Activated naive CD8-positive, alpha-beta T cell treated with anti-CD3 and anti-CD28 coated beads, Interleukin-2, amount 10 ng/mL, durations not matched to agents 7 days and 5 days (primary cell): ENCODE data around the gene PRKN. TPM values are rescaled to one million over a fixed set of nuclear protein-coding genes. Genes with fewer than 3 reads are reported as not detected.

Source experiments
- ATAC-seq: fragments of 150-1000 bp; cut with Tn5 transposase; one replicate; pipeline ENCODE4 v1.10.0; 2021; ENCODE audit warnings: low read depth, moderate library complexity
- POLR2A ChIA-PET: fragments of 350-600 bp; sonication (Branson Sonifier 250); formaldehyde crosslinking; loops from one replicate; lab custom pipeline; 2021; ENCODE audit warnings: antibody characterized with exemption; lab: Charles Lee
- DNase-seq: peaks from one replicate; pipeline ENCODE4 v3.0.0; 2021
- H3K27ac Mint-ChIP-seq: one replicate; pipeline ENCODE4 v1.8.0; 2022; ENCODE audit warnings: mild to moderate bottlenecking, mixed read lengths
- H3K27me3 Mint-ChIP-seq: one replicate; pipeline ENCODE4 v1.8.0; 2022; ENCODE audit warnings: mild to moderate bottlenecking, moderate library complexity, mixed read lengths
- H3K36me3 Mint-ChIP-seq: one replicate; pipeline ENCODE4 v1.8.0; 2021; ENCODE audit warnings: mild to moderate bottlenecking, mixed read lengths
- H3K4me1 Mint-ChIP-seq: one replicate; pipeline ENCODE4 v1.8.0; 2021; ENCODE audit warnings: mixed read lengths
- H3K4me3 Mint-ChIP-seq: one replicate; pipeline ENCODE4 v1.8.0; 2022; ENCODE audit warnings: mild to moderate bottlenecking, moderate library complexity, mixed read lengths
- H3K9me3 Mint-ChIP-seq: one replicate; pipeline ENCODE4 v1.8.0; 2021; ENCODE audit warnings: mixed read lengths
- total RNA-seq, 2 experiments: library from RNA; stranded (reverse); gene quantifications; one replicate each; pipeline ENCODE4 v1.2.3, GENCODE V29; 2021

Gene PRKN
- total RNA-seq, 2 experiments from 2014 or later = 1.00 to 1.5 TPM

DNA sequence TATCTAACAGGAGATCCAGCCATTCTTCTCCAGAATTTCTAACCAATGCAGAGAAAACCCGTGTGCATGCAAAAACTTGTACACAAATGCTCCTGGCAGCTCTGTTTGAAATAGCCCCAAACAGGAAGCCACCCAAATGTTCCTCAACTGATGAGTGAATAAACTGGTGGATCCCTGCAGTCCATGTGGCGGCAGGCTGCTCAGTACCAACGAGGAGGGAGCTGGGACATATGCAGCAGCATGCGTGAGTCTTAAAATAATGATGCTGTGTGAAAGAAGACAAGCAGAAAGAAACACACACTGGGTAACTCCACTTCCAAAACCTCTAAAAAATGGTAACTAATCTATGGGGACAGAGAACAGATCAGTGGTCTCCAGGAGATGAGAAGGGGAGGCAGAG lies 911.6 kb downstream of the PRKN start:
- Mint-ChIP-seq H3K4me1 (no peaks in the 10 kb centered on the region), H3K36me3 (no peaks in the 10 kb centered on the region), H3K4me3 (no peak overlapping the region), H3K9me3 (peaks cover 7% of the 10 kb centered on the region), H3K27ac (no peak overlapping the region), H3K27me3 (no peaks in the 10 kb centered on the region)
- POLR2A ChIA-PET = no interaction called here
- no peak for DNase-seq
- no peak for ATAC-seq

DNA sequence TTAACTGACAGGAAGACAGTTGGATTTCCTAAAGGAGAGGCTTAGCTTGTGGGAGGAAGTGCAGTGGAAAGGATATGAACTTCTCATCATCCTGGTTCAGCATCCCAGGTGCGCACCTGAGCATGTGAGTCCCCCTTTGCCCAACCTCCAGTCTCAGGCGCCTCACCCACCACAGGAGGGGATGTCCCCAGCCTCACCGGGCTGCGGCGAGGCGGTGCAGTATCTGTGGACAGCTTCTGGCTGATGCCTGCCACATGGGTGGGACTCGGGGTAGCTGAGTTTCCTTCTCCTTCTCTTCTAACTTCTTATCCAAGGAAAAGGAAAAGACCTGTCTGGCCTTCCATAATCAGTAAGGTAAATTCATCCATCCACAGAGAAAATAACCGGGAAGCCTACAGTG lies 914.4 kb downstream of the PRKN start:
- Mint-ChIP-seq H3K9me3 (peaks cover 7% of the 10 kb centered on the region), H3K36me3 (no peaks in the 10 kb centered on the region), H3K4me1 (no peaks in the 10 kb centered on the region), H3K4me3 (no peak overlapping the region), H3K27me3 (no peaks in the 10 kb centered on the region), H3K27ac (no peak overlapping the region)
- ATAC-seq = no peak
- DNase-seq = no peak
- POLR2A ChIA-PET = no interaction called here

DNA sequence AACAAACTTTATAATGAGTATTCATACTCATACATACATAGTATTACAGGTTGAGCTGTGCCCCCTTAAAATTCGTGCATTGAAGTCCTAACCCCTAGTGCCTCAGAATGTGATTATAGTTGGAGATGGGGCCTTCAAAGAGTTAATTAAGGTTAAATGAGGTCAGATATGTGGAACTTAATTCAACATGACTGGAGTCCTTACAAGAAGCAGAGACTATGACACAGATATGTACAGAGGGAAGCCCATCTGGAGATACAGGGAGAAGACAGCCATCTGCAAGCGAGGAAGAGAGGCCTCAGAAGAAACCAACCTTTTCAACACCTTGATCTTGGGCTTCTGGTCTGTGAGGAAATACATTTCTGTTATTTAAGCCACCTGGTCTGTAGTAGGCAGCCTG lies 917.6 kb downstream of the PRKN start:
- DNase-seq = no peak
- H3K4me3 Mint-ChIP-seq = no peak overlapping the region
- peaks cover 7% of the 10 kb centered on the region for H3K9me3 Mint-ChIP-seq
- H3K4me1 Mint-ChIP-seq = no peaks in the 10 kb centered on the region
- ATAC-seq = no peak
- H3K27me3 Mint-ChIP-seq = no peaks in the 10 kb centered on the region
- POLR2A ChIA-PET = no interaction called here
- H3K27ac Mint-ChIP-seq = no peak overlapping the region
- H3K36me3 Mint-ChIP-seq = no peaks in the 10 kb centered on the region

DNA sequence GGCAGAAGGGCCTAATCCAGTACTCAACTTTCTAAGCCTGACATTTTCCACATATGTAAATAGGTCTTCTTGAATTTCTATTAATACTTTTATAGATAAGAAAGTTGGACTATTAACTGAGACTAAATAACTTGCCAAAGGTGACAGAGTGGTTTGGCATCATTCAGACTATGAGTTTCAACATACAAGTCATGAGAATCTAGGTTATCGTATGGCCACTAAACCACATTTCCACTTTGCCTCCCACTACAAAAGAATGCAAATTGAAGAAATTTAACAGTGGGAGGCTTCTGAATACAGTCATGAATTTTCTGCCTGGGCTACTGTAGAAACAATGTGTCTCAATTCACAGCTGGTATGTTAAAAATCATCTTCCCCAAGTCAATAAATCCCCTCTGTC lies 922.7 kb downstream of the PRKN start:
- POLR2A ChIA-PET = no interaction called here
- no peak for DNase-seq
- no peak overlapping the region for H3K27ac Mint-ChIP-seq
- no peak for ATAC-seq
- no peaks in the 10 kb centered on the region for H3K9me3 Mint-ChIP-seq
- H3K27me3 Mint-ChIP-seq = no peaks in the 10 kb centered on the region
- H3K36me3 Mint-ChIP-seq = no peaks in the 10 kb centered on the region
- H3K4me3 Mint-ChIP-seq = no peak overlapping the region
- H3K4me1 Mint-ChIP-seq = no peaks in the 10 kb centered on the region

DNA sequence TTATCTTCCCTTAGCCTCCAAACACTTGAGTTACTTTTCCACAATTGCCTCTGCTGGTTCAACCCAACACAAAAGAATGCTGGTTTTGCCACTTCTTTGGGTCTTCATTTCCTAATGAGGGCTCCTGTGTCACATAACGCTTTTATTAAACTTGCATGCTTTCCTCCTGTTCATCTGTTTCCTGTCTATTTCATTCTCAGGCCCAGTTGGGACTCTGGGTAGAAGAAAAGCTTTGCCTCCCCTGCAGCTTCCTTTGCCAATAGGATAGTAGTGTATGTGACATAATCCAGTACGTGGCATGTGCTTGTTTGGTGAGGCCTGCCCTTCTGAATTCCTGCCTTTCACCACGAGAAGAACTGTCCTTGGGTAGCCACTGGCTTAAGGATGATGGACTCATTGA lies 924.4 kb downstream of the PRKN start:
- POLR2A ChIA-PET = no interaction called here
- H3K27me3 Mint-ChIP-seq = no peaks in the 10 kb centered on the region
- no peak overlapping the region for H3K4me3 Mint-ChIP-seq
- H3K9me3 Mint-ChIP-seq = peaks cover 1% of the 10 kb centered on the region
- no peaks in the 10 kb centered on the region for H3K36me3 Mint-ChIP-seq
- H3K27ac Mint-ChIP-seq = no peak overlapping the region
- DNase-seq = no peak
- H3K4me1 Mint-ChIP-seq = no peaks in the 10 kb centered on the region
- ATAC-seq = no peak

DNA sequence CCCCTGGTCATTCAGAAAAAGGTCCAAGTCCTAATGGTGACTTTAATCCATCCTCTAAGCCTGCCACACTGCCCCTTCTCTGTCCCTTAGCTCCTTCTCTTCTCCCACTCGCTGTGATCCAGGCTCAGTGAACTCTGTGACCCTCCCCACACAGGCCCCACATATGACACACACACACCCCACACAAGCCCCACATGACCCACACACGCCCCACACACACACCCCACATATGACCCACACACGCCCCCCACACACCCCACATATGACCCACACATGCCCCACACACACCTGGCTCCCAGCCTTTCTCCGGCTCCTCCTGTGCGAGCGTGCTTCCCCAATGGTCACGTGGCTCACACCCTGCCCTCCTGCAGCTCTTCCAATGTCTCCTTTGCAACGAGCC lies 925.3 kb downstream of the PRKN start:
- Mint-ChIP-seq H3K27ac (no peak overlapping the region), H3K36me3 (no peaks in the 10 kb centered on the region), H3K4me1 (no peaks in the 10 kb centered on the region), H3K4me3 (no peak overlapping the region), H3K9me3 (peaks cover 1% of the 10 kb centered on the region), H3K27me3 (no peaks in the 10 kb centered on the region)
- DNase-seq (no peak), ATAC-seq (no peak)
- POLR2A ChIA-PET = no interaction called here

DNA sequence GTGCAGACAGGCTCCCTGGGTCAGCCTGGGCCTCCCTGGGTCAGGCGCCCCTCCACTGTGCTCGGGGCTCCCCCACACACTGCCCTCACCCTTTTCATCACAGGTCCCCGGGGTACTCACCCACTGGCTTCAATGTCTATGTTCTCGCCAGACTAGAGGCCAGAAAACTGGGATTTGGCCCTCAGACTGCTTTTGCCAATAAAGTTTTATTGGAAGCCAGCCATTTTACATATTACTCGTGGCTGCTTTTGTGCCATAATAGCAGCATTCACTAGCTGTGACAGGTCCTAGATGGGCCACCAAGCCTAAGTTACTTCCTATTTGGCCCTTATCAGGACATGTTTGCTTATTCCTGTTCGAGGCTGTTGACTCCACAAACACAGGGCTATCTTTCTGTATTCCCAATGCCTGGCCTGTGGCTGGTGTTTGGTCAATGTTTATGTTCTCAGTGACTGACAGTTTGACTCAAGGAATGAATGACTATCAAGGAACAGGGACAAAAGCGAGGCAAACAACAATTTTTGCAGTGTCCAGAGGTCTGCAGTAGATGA lies 928.6 kb downstream of the PRKN start:
- ATAC-seq = no peak
- Mint-ChIP-seq H3K36me3 (no peaks in the 10 kb centered on the region), H3K27ac (no peak overlapping the region), H3K4me3 (no peak overlapping the region), H3K27me3 (no peaks in the 10 kb centered on the region), H3K9me3 (peaks cover 4% of the 10 kb centered on the region), H3K4me1 (no peaks in the 10 kb centered on the region)
- DNase-seq = no peak
- POLR2A ChIA-PET = no interaction called here

DNA sequence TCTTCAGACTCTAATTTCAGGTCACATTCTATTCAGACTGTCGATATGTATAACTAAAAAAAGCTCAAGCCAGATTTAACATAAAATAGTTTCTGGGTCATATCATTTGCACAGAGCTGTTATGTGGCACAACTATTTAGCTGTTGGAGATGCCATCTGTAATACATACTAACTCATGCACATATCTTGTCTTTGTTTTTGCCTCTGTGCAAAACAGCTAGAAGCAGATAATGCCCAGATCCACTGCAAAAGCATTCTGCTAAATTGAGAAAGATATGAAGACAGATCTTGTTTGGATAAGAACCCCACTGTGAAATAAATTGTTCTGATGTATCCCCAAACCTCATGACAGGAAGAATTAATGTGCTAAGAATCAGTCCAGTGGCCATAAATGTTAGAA lies 930.9 kb downstream of the PRKN start:
- Mint-ChIP-seq H3K36me3 (no peaks in the 10 kb centered on the region), H3K27me3 (no peaks in the 10 kb centered on the region), H3K4me1 (no peaks in the 10 kb centered on the region), H3K27ac (no peak overlapping the region), H3K4me3 (no peak overlapping the region), H3K9me3 (peaks cover 7% of the 10 kb centered on the region)
- no peak for ATAC-seq
- POLR2A ChIA-PET = no interaction called here
- DNase-seq = no peak

DNA sequence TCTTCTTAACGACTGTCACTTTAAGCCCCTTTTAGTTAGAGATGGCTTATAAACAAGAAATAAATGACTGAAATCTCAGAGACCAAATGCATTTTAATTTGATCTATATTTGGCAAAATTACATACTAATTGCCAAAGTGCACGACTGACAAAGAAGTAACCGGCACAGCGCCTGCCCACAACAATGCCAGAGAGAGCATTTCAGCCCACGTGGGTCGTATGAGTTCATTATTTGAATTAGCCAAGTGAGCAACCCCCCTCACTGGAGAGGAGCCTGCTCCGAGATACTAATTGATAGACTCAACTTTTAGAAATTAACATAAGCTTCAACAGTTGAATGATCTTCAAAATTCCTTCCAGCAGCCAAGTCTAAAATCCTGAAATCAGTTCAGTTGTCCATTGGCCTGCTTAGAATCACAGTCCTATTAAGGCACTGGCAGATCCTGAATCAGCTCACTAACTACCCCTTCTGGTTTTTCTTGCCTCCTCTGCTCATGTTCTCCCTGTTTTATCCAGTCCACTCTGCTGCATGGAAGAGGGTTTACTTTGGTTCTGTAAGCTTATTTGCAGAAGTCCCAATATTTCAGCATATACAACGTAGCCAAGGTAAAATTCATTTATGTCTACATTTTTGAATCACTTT lies 934.6 kb downstream of the PRKN start:
- no peak overlapping the region for H3K27ac Mint-ChIP-seq
- DNase-seq = no peak
- H3K9me3 Mint-ChIP-seq = peaks cover 9% of the 10 kb centered on the region
- H3K4me1 Mint-ChIP-seq = no peaks in the 10 kb centered on the region
- H3K36me3 Mint-ChIP-seq = no peaks in the 10 kb centered on the region
- no peak overlapping the region for H3K4me3 Mint-ChIP-seq
- POLR2A ChIA-PET = no interaction called here
- no peaks in the 10 kb centered on the region for H3K27me3 Mint-ChIP-seq
- no peak for ATAC-seq

DNA sequence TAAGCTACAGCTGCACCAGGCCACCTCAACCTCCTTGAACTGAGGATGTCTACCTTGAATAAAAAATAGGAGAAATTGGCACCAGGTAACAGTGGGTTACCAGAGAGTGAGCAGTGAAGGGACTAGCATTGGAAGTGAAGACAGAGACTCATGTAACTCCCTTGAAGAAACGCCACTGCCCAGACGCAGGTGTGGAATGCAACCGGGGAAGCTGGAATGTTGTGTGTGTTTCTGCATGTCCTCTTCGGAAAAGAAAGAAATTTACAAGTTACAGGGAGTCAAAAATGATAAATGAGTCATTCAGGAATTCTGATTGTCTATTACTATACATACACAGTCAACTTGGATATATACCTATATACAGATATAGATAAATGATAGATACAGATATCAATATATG lies 939.0 kb downstream of the PRKN start:
- Mint-ChIP-seq H3K27me3 (no peaks in the 10 kb centered on the region), H3K36me3 (no peaks in the 10 kb centered on the region), H3K4me3 (no peak overlapping the region), H3K4me1 (no peaks in the 10 kb centered on the region), H3K27ac (no peak overlapping the region), H3K9me3 (peaks cover 5% of the 10 kb centered on the region)
- ATAC-seq = no peak
- POLR2A ChIA-PET = no interaction called here
- no peak for DNase-seq

DNA sequence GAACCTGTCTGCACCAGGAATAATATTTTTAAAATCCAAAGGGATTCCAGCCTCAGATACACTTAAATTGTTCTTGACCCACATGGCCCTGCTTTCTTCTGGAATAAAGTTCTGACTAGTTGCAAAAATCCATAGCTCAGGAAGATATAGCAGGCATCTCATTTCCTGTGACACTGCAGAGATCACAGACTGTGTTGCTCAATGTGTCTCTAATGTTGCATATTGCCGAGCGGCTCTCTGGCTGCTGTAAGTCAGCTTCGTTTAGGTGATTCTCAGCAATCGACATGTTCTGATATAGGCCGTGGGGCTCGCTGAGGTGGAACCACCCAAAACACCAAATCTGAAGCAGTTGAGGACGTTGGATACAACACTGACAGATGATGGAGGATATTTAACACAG lies 955.4 kb downstream of the PRKN start:
- DNase-seq (no peak), ATAC-seq (no peak)
- Mint-ChIP-seq H3K4me3 (no peak overlapping the region), H3K36me3 (no peaks in the 10 kb centered on the region), H3K27ac (no peak overlapping the region), H3K9me3 (no peaks in the 10 kb centered on the region), H3K27me3 (no peaks in the 10 kb centered on the region), H3K4me1 (no peaks in the 10 kb centered on the region)
- POLR2A ChIA-PET = no interaction called here

DNA sequence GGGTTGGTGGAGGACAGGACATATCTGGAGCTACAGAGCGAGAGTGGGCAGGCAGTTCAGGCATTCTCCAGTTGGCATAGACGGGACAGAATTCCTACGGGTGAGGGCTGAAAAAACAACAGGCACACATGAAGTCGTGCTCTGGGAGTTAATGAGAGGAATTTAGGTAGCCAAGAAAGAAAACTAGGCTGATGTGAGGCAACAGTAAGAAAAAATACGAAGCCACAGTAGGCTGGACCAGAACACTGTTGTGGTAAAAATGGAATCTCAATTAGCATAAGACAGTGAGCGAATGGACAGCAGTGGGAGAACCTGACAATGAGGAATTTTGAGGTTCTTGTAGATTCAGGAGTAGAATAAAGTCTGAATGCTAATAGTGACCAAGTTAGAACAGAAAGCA lies 965.6 kb downstream of the PRKN start:
- POLR2A ChIA-PET = no interaction called here
- Mint-ChIP-seq H3K4me1 (no peaks in the 10 kb centered on the region), H3K4me3 (no peak overlapping the region), H3K36me3 (no peaks in the 10 kb centered on the region), H3K27ac (no peak overlapping the region), H3K9me3 (peaks cover 2% of the 10 kb centered on the region), H3K27me3 (no peaks in the 10 kb centered on the region)
- no peak for DNase-seq
- ATAC-seq = no peak

DNA sequence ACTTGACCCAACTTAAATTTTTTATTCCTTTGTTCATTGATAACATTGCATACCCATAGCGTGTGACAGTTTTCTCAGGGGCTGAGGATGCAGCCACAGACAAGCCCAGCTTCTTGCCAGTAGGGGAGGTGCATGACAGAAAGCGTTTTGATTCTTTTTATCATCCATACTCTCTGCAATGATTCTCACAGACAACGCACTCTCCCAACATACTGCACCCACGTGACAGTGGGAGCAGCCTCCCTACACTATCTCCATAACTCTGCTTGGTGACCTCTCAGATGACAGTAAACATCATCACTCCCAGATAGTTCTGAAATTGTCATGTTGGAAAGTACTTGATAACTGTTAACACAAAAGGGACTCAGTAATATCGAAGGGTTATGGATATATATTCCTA lies 972.5 kb downstream of the PRKN start:
- ATAC-seq = no peak
- Mint-ChIP-seq H3K4me3 (no peak overlapping the region), H3K36me3 (no peaks in the 10 kb centered on the region), H3K4me1 (no peaks in the 10 kb centered on the region), H3K27ac (no peak overlapping the region), H3K27me3 (no peaks in the 10 kb centered on the region), H3K9me3 (peaks cover 2% of the 10 kb centered on the region)
- POLR2A ChIA-PET = no interaction called here
- DNase-seq = no peak

DNA sequence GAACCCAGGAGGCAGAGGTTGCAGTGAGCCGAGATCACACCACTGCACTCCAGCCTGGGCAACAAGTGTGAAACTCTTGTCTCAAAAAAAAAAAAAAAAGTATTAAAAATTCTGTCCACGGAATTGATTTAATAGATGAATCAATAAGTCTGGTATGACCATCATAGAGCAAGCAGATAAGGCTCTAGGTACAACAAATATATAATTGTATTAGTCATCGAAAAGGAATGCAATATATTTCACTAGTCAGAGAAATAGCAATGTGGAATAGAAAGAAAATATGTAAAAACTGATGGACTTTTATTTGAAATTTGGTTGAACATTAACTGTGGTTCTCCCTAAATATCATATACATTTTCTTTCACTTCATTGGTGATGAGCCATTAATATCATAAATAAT lies 976.9 kb downstream of the PRKN start:
- POLR2A ChIA-PET = no interaction called here
- ATAC-seq = no peak

DNA sequence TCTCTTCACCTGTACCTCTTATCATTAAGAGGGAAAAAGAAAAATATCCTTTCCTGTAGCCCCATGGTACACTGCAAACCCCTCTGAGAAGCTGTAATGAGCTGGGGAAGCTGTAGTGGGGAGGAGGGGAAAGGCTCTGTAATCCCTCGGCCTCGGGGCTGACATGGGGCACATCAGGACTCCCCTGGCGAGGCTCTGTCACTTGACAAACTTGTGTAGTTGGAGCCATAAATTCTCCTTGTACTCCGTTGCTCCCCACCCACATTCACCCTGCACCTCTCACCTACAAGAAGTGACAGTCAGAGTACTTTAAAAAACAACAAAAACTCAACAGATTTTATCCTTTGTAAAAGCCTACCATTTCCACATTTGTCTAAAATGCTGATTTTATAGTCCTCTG lies 978.0 kb downstream of the PRKN start:
- ATAC-seq (no peak), DNase-seq (no peak)
- H3K9me3 Mint-ChIP-seq = peaks cover 2% of the 10 kb centered on the region
- POLR2A ChIA-PET = no interaction called here
- H3K27me3 Mint-ChIP-seq = no peaks in the 10 kb centered on the region
- H3K27ac Mint-ChIP-seq = no peak overlapping the region
- H3K4me3 Mint-ChIP-seq = no peak overlapping the region
- no peaks in the 10 kb centered on the region for H3K4me1 Mint-ChIP-seq
- no peaks in the 10 kb centered on the region for H3K36me3 Mint-ChIP-seq

More for the DNA sequence above, 976.9 kb downstream of the PRKN start:
- H3K27ac Mint-ChIP-seq = no peak overlapping the region
- H3K9me3 Mint-ChIP-seq = peaks cover 2% of the 10 kb centered on the region
- no peaks in the 10 kb centered on the region for H3K27me3 Mint-ChIP-seq
- no peak for DNase-seq
- H3K36me3 Mint-ChIP-seq = no peaks in the 10 kb centered on the region
- no peaks in the 10 kb centered on the region for H3K4me1 Mint-ChIP-seq
- H3K4me3 Mint-ChIP-seq = no peak overlapping the region
